Karpas-422 (cell line): ENCODE results near the gene ATXN7L1. TPM values are rescaled to one million over a fixed set of nuclear protein-coding genes. Genes with fewer than 3 reads are reported as not detected.
A peak's percentile ranks its signal among the peaks of the same experiment; 100 is the strongest.

ENCODE experiments used
- DNase-seq: peaks from one replicate; pipeline ENCODE4 v3.0.0-alpha.2; 2015
- H2AFZ ChIP-seq: fragments of 200-600 bp; sonication (generic); 2 replicates; pipeline ENCODE4 v1.6.1; 2014; ENCODE audit warnings: antibody characterized with exemption, low read length, mixed read lengths
- H3K27ac ChIP-seq: fragments of 200-600 bp; sonication (generic); 2 replicates; pipeline ENCODE4 v1.5.1; 2014; ENCODE audit warnings: mild to moderate bottlenecking, low read length, moderate library complexity
- H3K27me3 ChIP-seq: fragments of 200-600 bp; sonication (generic); 2 replicates; pipeline ENCODE4 v1.6.1; 2014; ENCODE audit warnings: low read length, mixed read lengths
- H3K36me3 ChIP-seq: fragments of 200-600 bp; sonication (generic); 2 replicates; pipeline ENCODE4 v1.6.1; 2014; ENCODE audit warnings: low read length, mixed read lengths; ENCODE audit not compliant: insufficient read depth
- H3K4me1 ChIP-seq: fragments of 200-600 bp; sonication (generic); 2 replicates; pipeline ENCODE4 v1.6.1; 2014; ENCODE audit warnings: mild to moderate bottlenecking, low read length, mixed read lengths
- H3K4me2 ChIP-seq: fragments of 200-600 bp; sonication (generic); 2 replicates; pipeline ENCODE4 v1.6.1; 2014; ENCODE audit warnings: low read length, low read depth, mild to moderate bottlenecking; ENCODE audit not compliant: poor library complexity, severe bottlenecking
- H3K4me3 ChIP-seq: fragments of 200-600 bp; sonication (generic); 2 replicates; pipeline ENCODE4 v1.5.1; 2014; ENCODE audit warnings: mild to moderate bottlenecking, antibody characterized with exemption, low read length, mixed read lengths
- H3K79me2 ChIP-seq: fragments of 200-600 bp; sonication (generic); 2 replicates; pipeline ENCODE4 v1.6.1; 2014; ENCODE audit warnings: mild to moderate bottlenecking, low read length, mixed read lengths
- H3K9ac ChIP-seq: fragments of 200-600 bp; sonication (generic); 2 replicates; pipeline ENCODE4 v1.6.0; 2014; ENCODE audit warnings: low read length
- H3K9me2 ChIP-seq: fragments of 200-600 bp; sonication (generic), shearing (Covaris generic); replicated peaks from 2 replicates; pipeline ENCODE4 v1.6.0; 2014; ENCODE audit warnings: mild to moderate bottlenecking, low read length, moderate library complexity; ENCODE audit not compliant: insufficient read depth
- H3K9me3 ChIP-seq: fragments of 300-700, 200-600 bp; sonication (generic); 2 replicates; pipeline ENCODE4 v1.6.1; 2014; ENCODE audit warnings: low read length, mixed read lengths
- H4K20me1 ChIP-seq: fragments of 200-600 bp; sonication (generic); 2 replicates; pipeline ENCODE4 v1.6.1; 2014; ENCODE audit warnings: mild to moderate bottlenecking, antibody characterized with exemption, low read length, low read depth; ENCODE audit not compliant: insufficient read depth
- total RNA-seq: library from RNA; depleted of rRNA; stranded (reverse); fragments of >200 nt; shearing (Covaris generic); gene quantifications from 2 replicates; pipeline ENCODE4 v1.2.3, GENCODE V29; 2014; ENCODE audit warnings: low replicate concordance

The ATXN7L1 gene
- total RNA-seq, 1 experiment from 2014 or later, result not detected

DNA sequence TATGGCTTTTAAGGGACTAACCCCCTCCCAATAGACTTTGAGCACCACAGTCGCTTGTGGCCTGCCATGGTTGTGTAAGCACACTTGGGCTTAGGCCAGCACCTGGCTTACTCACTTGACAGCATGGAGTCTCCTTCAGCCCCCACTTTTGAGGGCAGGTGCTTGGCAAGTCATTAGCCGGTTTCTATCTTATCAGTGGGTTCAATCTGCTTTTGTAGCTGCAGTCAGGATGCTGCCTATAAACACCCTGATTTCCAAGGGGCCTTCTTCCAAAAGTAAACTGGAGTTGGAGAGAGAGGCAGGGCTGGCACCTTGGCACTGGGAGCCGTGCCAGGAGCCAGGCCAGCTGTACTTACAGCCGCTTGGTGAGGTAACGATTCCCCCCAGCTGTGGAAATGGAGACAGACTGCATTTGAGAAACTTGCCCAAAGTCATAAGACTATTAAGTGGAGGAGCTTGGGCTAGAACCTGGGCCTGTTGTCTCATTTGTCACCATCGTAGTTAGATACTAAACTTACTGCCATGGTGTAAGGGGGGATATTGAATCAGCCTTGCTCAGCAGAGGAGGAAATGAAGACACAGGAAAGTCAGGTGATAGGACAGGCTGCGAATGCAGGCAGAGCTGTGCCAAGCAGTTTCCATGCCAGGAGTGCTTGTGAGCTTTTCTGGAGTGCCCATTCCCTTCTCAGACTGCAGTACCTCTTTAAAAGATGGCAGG lies 202.9 kb downstream of the ATXN7L1 start:
- H3K27me3 ChIP-seq, result peaks cover 2% of the 10 kb centered on the region; the same call in 1 of the 2 replicates
- H3K27ac ChIP-seq, result no peak overlapping the region
- H3K36me3 ChIP-seq, result no peaks in the 10 kb centered on the region
- no peaks in the 10 kb centered on the region for H3K79me2 ChIP-seq
- no peak overlapping the region for H2AFZ ChIP-seq
- H3K9me2 ChIP-seq, result no peaks in the 10 kb centered on the region
- H3K9me3 ChIP-seq, result no peaks in the 10 kb centered on the region
- DNase-seq, result no peak
- H3K9ac ChIP-seq, result no peak overlapping the region
- H3K4me2 ChIP-seq, result no peak overlapping the region
- H3K4me1 ChIP-seq, result peaks cover 5% of the 10 kb centered on the region
- H3K4me3 ChIP-seq, result no peak overlapping the region
- no peaks in the 10 kb centered on the region for H4K20me1 ChIP-seq

DNA sequence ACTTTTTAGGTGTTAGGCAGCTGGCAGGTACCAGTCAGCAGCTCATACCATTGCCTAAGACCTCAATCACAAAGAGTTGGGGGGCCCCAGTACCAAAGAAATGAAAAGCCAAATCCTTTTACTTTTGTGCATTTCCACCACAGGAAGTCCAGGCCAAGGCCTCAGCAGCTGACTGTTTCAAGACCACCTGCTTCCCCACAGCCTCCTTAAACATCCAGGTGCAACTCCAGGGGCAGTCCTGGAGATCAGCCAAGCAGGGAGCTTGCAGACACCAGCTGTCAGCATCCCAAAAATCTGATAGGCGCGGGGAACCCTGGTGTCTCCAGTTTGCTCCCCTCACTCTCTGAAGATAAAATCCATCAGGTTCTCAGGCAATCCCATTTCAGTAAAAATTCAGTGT lies 203.6 kb downstream of the ATXN7L1 start:
- H3K9ac ChIP-seq, result no peak overlapping the region
- no peaks in the 10 kb centered on the region for H3K79me2 ChIP-seq
- no peaks in the 10 kb centered on the region for H3K36me3 ChIP-seq
- no peak overlapping the region for H3K4me2 ChIP-seq
- H4K20me1 ChIP-seq, result no peaks in the 10 kb centered on the region
- DNase-seq, result peak; percentile 9
- H3K9me2 ChIP-seq, result no peaks in the 10 kb centered on the region
- no peaks in the 10 kb centered on the region for H3K9me3 ChIP-seq
- H2AFZ ChIP-seq, result no peak overlapping the region
- no peaks in the 10 kb centered on the region for H3K4me1 ChIP-seq
- no peaks in the 10 kb centered on the region for H3K27me3 ChIP-seq
- no peak overlapping the region for H3K27ac ChIP-seq
- H3K4me3 ChIP-seq, result no peak overlapping the region

DNA sequence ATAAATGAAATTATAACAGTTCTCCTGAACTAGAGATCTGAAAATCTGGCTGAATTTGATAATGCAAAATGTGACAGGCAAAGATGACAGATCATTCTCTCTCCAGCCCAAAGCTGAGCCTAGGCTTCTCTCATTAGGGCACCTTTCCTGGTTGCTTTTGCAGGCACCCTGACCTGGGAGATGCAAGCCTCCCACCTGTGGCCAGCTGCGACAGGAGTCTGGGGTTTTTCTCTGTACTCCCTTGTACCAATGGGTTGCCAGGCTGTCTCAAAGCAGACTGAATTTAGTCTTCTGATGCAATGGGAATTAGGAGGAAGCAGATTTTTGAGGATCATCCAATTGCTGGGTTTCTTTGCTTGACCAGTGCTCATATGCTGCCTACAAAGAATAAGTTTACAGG lies 210.1 kb downstream of the ATXN7L1 start:
- Histone ChIP-seq H2AFZ (no peak overlapping the region), H3K4me1 (no peaks in the 10 kb centered on the region), H3K4me3 (no peak overlapping the region), H3K27me3 (no peaks in the 10 kb centered on the region), H3K79me2 (no peaks in the 10 kb centered on the region), H3K9me2 (no peaks in the 10 kb centered on the region), H4K20me1 (no peaks in the 10 kb centered on the region), H3K36me3 (no peaks in the 10 kb centered on the region), H3K9ac (no peak overlapping the region), H3K4me2 (no peak overlapping the region), H3K27ac (no peak overlapping the region), H3K9me3 (no peaks in the 10 kb centered on the region)
- DNase-seq, result peak; percentile 15

DNA sequence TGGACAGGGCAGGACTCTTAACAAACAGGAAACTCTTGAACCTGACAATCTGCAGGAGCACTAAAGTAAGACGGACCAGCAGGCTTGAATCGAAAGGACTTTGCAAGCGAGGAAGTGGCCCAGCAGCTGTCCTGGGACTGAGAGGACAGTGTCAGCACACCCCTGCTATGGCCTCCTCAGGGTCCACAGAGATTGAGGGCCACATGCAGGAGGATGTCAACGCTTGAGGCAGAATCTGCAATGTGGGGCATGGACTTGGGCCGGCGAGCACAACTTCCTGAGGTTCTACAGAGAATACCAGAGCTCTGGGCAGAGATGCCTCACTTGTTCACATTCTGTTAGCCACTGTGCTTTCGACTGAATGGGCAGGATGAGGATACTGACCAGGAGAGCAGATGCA lies 210.7 kb downstream of the ATXN7L1 start:
- Histone ChIP-seq H3K9me3 (no peaks in the 10 kb centered on the region), H3K27ac (no peak overlapping the region), H3K4me1 (no peaks in the 10 kb centered on the region), H3K27me3 (no peaks in the 10 kb centered on the region), H2AFZ (no peak overlapping the region), H3K9me2 (no peaks in the 10 kb centered on the region), H3K36me3 (no peaks in the 10 kb centered on the region), H3K79me2 (no peaks in the 10 kb centered on the region), H4K20me1 (no peaks in the 10 kb centered on the region), H3K4me2 (no peak overlapping the region), H3K9ac (no peak overlapping the region), H3K4me3 (no peak overlapping the region)
- DNase-seq, result peak; percentile 6

DNA sequence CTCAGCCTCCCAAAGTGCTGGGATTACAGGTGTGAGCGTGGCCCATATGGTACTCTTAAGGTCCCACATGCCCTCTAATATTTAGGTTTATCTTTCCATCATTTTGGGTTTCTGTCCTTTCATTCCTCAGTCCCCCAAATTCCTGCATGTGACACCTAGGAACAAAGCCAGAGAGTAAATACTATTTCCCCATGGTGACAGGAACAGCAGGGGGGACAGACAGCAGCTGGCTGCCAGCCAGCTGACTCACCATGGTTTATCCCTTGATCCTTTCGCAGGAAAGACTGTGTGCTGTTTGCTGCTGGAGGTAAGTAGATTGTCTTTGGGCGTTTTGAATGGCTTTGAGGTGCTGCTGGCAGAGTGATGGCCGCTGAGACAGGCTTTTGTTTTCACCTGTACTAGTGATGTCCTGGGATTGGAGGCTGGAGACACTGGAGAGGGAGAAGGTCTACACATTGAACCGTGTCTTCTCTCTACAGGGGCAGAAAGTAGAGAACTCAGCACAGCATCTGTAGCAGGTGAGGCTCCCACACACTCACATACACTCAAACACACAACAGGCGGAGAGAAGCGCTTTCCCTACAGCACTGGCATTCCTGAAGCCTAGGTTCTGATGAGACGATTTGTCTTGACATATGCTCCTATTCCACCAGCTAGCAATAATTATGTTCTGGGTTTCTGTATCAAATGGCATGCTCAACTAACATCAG lies 211.4 kb downstream of the ATXN7L1 start:
- no peak overlapping the region for H3K27ac ChIP-seq
- no peaks in the 10 kb centered on the region for H3K36me3 ChIP-seq
- no peak overlapping the region for H3K4me2 ChIP-seq

DNA sequence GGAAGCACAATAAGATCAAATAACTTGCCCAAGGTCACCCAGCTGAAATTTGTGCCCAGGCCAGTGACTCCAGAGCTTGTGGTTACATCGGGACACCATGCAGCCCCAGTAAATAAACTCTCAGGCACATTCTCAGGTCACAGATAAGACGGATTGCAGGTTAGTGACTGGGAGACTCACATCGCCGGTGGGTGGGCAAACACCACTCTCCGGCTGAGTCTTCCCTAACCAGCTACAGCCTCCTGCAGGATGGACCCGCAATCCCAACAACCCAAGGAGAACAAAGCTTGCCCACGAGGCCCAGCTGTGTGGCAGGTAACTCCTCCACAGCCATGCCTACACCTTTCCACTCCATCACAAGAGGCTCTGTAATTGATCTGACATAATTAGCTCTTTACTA lies 213.4 kb downstream of the ATXN7L1 start:
- Histone ChIP-seq H3K4me1 (no peaks in the 10 kb centered on the region), H3K4me2 (no peak overlapping the region), H3K9me3 (no peaks in the 10 kb centered on the region), H4K20me1 (no peaks in the 10 kb centered on the region), H3K27ac (no peak overlapping the region), H3K36me3 (no peaks in the 10 kb centered on the region), H2AFZ (no peak overlapping the region), H3K9ac (no peak overlapping the region), H3K9me2 (no peaks in the 10 kb centered on the region), H3K4me3 (no peak overlapping the region), H3K79me2 (no peaks in the 10 kb centered on the region), H3K27me3 (no peaks in the 10 kb centered on the region)
- DNase-seq, result peak; percentile 11

More for the DNA sequence above, 211.4 kb downstream of the ATXN7L1 start:
- Histone ChIP-seq H3K4me3 (no peak overlapping the region), H4K20me1 (no peaks in the 10 kb centered on the region), H3K9me3 (no peaks in the 10 kb centered on the region), H3K79me2 (no peaks in the 10 kb centered on the region), H3K4me1 (no peaks in the 10 kb centered on the region), H2AFZ (no peak overlapping the region), H3K9ac (no peak overlapping the region), H3K27me3 (no peaks in the 10 kb centered on the region), H3K9me2 (no peaks in the 10 kb centered on the region)
- DNase-seq, result peak; percentile 27

DNA sequence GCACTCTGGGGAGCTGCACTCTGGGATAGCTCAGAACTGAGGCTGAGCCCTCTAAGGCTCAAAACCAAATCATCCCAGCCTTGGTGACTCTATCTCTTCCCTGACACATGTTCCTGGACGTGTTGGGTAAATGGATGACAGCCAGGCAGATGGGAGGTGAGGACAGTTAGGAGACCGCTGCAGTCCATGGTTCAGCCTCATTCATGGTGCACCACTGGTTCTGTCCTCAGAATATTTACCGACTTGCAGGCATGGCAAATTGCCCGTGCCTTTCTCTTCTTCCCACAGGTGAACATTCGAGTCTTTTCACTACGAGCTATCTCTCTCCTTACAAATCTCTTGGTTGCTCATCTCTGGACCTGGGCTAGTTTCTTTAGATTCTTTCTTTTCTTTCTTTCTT lies 214.8 kb downstream of the ATXN7L1 start:
- no peak overlapping the region for H3K27ac ChIP-seq
- H2AFZ ChIP-seq, result no peak overlapping the region
- H3K9me2 ChIP-seq, result no peaks in the 10 kb centered on the region
- H3K4me3 ChIP-seq, result no peak overlapping the region
- H3K27me3 ChIP-seq, result no peaks in the 10 kb centered on the region
- H3K79me2 ChIP-seq, result no peaks in the 10 kb centered on the region
- DNase-seq, result peak; percentile 11
- no peak overlapping the region for H3K9ac ChIP-seq
- no peaks in the 10 kb centered on the region for H4K20me1 ChIP-seq
- no peaks in the 10 kb centered on the region for H3K36me3 ChIP-seq
- H3K4me2 ChIP-seq, result no peak overlapping the region
- H3K4me1 ChIP-seq, result no peaks in the 10 kb centered on the region
- H3K9me3 ChIP-seq, result no peaks in the 10 kb centered on the region

DNA sequence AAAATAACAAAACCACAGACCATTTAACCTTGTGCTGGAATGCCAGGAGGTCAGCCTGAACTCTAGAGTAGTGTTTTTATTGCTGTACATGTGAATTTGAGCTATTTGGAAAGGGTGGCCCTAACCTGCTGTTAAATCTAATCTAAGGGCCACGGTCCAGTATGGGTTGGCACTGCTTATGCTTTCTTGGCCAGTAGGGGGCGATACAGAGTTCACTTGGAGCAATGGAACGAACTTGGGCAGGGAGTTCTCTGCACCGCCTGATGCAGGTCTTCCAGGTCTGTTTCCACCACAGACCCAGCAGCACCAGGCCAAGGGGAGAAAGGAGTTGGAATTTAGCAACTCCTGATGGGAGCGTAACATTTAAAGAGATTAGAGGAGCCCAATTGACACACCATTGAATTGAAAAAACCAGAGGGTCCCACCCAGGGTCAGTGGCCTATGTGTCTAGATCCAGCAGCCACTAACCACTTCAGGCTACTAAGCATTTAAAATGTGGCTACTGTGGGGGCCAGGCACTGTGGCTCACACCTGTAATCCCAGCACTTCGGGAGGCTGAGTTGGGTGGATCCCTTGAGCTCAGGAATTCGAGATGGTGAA lies 219.4 kb downstream of the ATXN7L1 start:
- H3K9me2 ChIP-seq, result no peaks in the 10 kb centered on the region
- H4K20me1 ChIP-seq, result 0 out of 2 replicates have a peak, but pooled peaks cover 7% of the 10 kb centered on the region
- DNase-seq, result peak; percentile 88
- H3K9me3 ChIP-seq, result no peaks in the 10 kb centered on the region
- H3K36me3 ChIP-seq, result no peaks in the 10 kb centered on the region
- H3K4me3 ChIP-seq, result no peak overlapping the region
- H2AFZ ChIP-seq, result no peak overlapping the region
- no peak overlapping the region for H3K4me2 ChIP-seq
- no peaks in the 10 kb centered on the region for H3K4me1 ChIP-seq
- H3K27ac ChIP-seq, result no peak overlapping the region
- no peaks in the 10 kb centered on the region for H3K27me3 ChIP-seq
- no peak overlapping the region for H3K9ac ChIP-seq
- H3K79me2 ChIP-seq, result no peaks in the 10 kb centered on the region
